ENCODE measurements around the gene SYNE1. TPM values are rescaled to one million over a fixed set of nuclear protein-coding genes. Genes with fewer than 3 reads are reported as not detected.

The SYNE1 gene
- total and polyA plus RNA-seq, 2 experiments from 2014 or later, result 14.6 to 83.9 TPM

- H3K4me3 ChIP-seq, result no peak overlapping the region
- H3K27me3 ChIP-seq, result no peaks in the 10 kb centered on the region
- no peak for DNase-seq (ENCODE audit: low read depth in 1 of 2, low spot score in 1 of 2)
- no peaks in the 10 kb centered on the region for H3K36me3 ChIP-seq
- no peaks in the 10 kb centered on the region for H3K4me1 ChIP-seq (ENCODE audit: low read depth)
- no peak overlapping the region for H3K27ac ChIP-seq
- no peaks in the 10 kb centered on the region for H3K9me3 ChIP-seq (ENCODE audit: low read depth)
- TF ChIP-seq CTCF (IDR thresholded peaks at IDR 0.05; ENCODE audit: low read depth, low read length), result no peak
Measured at GRCh38 chr6:152441902-152442301, 195.3 kb downstream of the SYNE1 start.

GRCh38 chr6:152435816-152436215, 201.3 kb downstream of the SYNE1 start:
- no peak overlapping the region for H3K4me3 ChIP-seq
- H3K4me1 ChIP-seq (ENCODE audit: low read depth), result no peaks in the 10 kb centered on the region
- no peaks in the 10 kb centered on the region for H3K36me3 ChIP-seq
- no peaks in the 10 kb centered on the region for H3K27me3 ChIP-seq
- H3K27ac ChIP-seq, result no peak overlapping the region
- no peak for TF ChIP-seq CTCF (IDR thresholded peaks at IDR 0.05; ENCODE audit: low read depth, low read length)
- no peak for DNase-seq (ENCODE audit: low read depth in 1 of 2, low spot score in 1 of 2)
- no peaks in the 10 kb centered on the region for H3K9me3 ChIP-seq (ENCODE audit: low read depth)

- Histone ChIP-seq H3K4me3 (no peak overlapping the region), H3K36me3 (no peaks in the 10 kb centered on the region), H3K9me3 (ENCODE audit: low read depth) (no peaks in the 10 kb centered on the region), H3K27ac (no peak overlapping the region), H3K4me1 (ENCODE audit: low read depth) (no peaks in the 10 kb centered on the region), H3K27me3 (no peaks in the 10 kb centered on the region)
- peak in 1 of 2 donors; percentile 3 for DNase-seq (ENCODE audit: low read depth in 1 of 2, low spot score in 1 of 2)
- TF ChIP-seq CTCF (IDR thresholded peaks at IDR 0.05; ENCODE audit: low read depth, low read length), result no peak
Measured at GRCh38 chr6:152432758-152433157, 204.4 kb downstream of the SYNE1 start.

GRCh38 chr6:152428126-152428525, 209.0 kb downstream of the SYNE1 start:
- H3K4me1 ChIP-seq (ENCODE audit: low read depth), result no peaks in the 10 kb centered on the region
- TF ChIP-seq CTCF (IDR thresholded peaks at IDR 0.05; ENCODE audit: low read depth, low read length), result no peak
- DNase-seq (ENCODE audit: low read depth in 1 of 2, low spot score in 1 of 2), result peak in 1 of 2 donors; percentile 55
- H3K27ac ChIP-seq, result no peak overlapping the region
- no peaks in the 10 kb centered on the region for H3K36me3 ChIP-seq
- no peak overlapping the region for H3K4me3 ChIP-seq
- no peaks in the 10 kb centered on the region for H3K9me3 ChIP-seq (ENCODE audit: low read depth)
- H3K27me3 ChIP-seq, result no peaks in the 10 kb centered on the region

- Histone ChIP-seq H3K9me3 (ENCODE audit: low read depth) (no peaks in the 10 kb centered on the region), H3K4me3 (no peak overlapping the region), H3K27me3 (no peaks in the 10 kb centered on the region), H3K4me1 (ENCODE audit: low read depth) (no peaks in the 10 kb centered on the region), H3K27ac (no peak overlapping the region), H3K36me3 (no peaks in the 10 kb centered on the region)
- no peak for DNase-seq (ENCODE audit: low read depth in 1 of 2, low spot score in 1 of 2)
- TF ChIP-seq CTCF (IDR thresholded peaks at IDR 0.05; ENCODE audit: low read depth, low read length), result no peak
Measured at GRCh38 chr6:152426276-152426675, 210.9 kb downstream of the SYNE1 start.

Data from cardiac muscle cell (in vitro differentiated cells and primary cell).